Loucy (cell line): ENCODE results near the gene FHL3.

Experiments
- EZH2phosphoT487 ChIP-seq: fragments of 200-600 bp; IDR thresholded peaks from 2 replicates; pipeline ENCODE4 v1.6.1; 2018; ENCODE audit warnings: antibody characterized with exemption, mild to moderate bottlenecking, moderate library complexity, borderline replicate concordance
- TF ChIP-seq, protein P1 (sequence below): fragments of 200-600 bp; sonication (generic); conservative IDR thresholded peaks from 2 replicates; pipeline ENCODE4 v1.5.1; 2014; ENCODE audit warnings: mild to moderate bottlenecking, antibody characterized with exemption, low read length

DNA sequence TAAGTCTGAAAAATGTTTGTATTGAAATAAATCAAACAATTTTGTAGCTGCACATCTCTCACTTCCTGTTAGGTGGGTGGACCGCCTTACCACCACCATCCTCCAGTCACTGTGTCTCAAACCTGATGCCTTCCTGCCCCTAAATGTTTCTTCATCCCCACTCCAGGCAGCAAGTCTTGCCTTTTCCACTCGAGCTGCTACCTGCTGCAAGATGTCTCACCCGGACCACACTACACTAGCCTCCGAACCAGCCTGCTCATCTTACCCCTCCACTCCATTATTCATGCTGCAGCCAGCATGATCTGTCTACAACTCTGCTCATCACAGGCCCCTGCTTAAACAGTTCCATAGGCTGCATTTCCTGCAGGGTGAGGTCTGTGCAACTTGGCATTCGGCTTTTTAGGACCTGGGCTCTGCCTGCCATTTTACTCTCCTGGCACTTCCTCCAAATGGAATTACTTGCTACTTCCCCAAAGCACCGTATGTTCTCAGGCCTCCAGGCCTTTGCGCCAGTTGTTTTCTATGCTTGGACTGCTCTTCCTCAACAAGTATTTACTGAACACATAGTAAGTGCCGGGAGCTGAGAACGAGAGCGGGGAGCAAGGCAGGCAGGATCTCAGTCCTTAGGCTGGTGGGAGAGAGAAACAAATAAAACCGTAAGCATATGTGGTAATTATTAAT, 10.3 kb downstream of the FHL3 start:
- TF ChIP-seq, protein P1, sequence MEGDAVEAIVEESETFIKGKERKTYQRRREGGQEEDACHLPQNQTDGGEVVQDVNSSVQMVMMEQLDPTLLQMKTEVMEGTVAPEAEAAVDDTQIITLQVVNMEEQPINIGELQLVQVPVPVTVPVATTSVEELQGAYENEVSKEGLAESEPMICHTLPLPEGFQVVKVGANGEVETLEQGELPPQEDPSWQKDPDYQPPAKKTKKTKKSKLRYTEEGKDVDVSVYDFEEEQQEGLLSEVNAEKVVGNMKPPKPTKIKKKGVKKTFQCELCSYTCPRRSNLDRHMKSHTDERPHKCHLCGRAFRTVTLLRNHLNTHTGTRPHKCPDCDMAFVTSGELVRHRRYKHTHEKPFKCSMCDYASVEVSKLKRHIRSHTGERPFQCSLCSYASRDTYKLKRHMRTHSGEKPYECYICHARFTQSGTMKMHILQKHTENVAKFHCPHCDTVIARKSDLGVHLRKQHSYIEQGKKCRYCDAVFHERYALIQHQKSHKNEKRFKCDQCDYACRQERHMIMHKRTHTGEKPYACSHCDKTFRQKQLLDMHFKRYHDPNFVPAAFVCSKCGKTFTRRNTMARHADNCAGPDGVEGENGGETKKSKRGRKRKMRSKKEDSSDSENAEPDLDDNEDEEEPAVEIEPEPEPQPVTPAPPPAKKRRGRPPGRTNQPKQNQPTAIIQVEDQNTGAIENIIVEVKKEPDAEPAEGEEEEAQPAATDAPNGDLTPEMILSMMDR = no peak
- no peak for TF ChIP-seq EZH2phosphoT487
